Skeletal muscle tissue (tissue), 4 donors: Measurements from ENCODE around the gene MICAL2. TPM values are rescaled to one million over a fixed set of nuclear protein-coding genes. Genes with fewer than 3 reads are reported as not detected.

Experiments
- H3K27ac ChIP-seq: one replicate; pipeline ENCODE4 v1.7.0; 2013; ENCODE audit warnings: mild to moderate bottlenecking, low read depth, low read length, inconsistent platforms
- H3K27me3 ChIP-seq, 3 donors: one replicate each; pipeline ENCODE4 v1.7.0; 2013; ENCODE audit warnings: low read length in 3 of 3; ENCODE audit not compliant: control insufficient read depth in 3 of 3, insufficient read depth in 3 of 3
- H3K36me3 ChIP-seq, 3 donors: one replicate each; pipeline ENCODE4 v1.7.0; 2013; ENCODE audit warnings: low read length in 3 of 3; ENCODE audit not compliant: control insufficient read depth in 3 of 3, insufficient read depth in 3 of 3
- H3K4me1 ChIP-seq, 3 donors: one replicate each; pipeline ENCODE4 v1.7.0; 2013; ENCODE audit warnings: low read length in 3 of 3, mild to moderate bottlenecking in 3 of 3; ENCODE audit not compliant: control insufficient read depth in 3 of 3, insufficient read depth in 3 of 3
- H3K4me3 ChIP-seq, 3 donors: one replicate each; pipeline ENCODE4 v1.7.0; 2013; ENCODE audit warnings: low read length in 3 of 3
- H3K9ac ChIP-seq, 3 donors: one replicate each; pipeline ENCODE4 v1.7.0; 2013; ENCODE audit warnings: low read length in 3 of 3, mild to moderate bottlenecking in 3 of 3, moderate library complexity in 2 of 3, low read depth in 1 of 3
- H3K9me3 ChIP-seq, 3 donors: one replicate each; pipeline ENCODE4 v1.7.0; 2013; ENCODE audit warnings: low read length in 3 of 3; ENCODE audit not compliant: control insufficient read depth in 3 of 3
- total RNA-seq: library from RNA; depleted of rRNA; stranded (reverse); fragments of >200 nt; gene quantifications from one replicate; pipeline ENCODE4 v1.2.3, GENCODE V29; 2014
- donor health status: Osteomylitis.

The MICAL2 gene
- total RNA-seq, 1 donor from 2014 or later, result 35.5 TPM

GRCh38 chr11:12098601-12099000, 11.8 kb upstream of the MICAL2 start:
- Histone ChIP-seq H3K27me3 (peaks cover 9 to 37% (median 10%) of the 10 kb centered on the region in 3 donors), H3K27ac (no peak overlapping the region), H3K9ac (no peak overlapping the region), H3K4me1 (peaks cover 0 to 9% (median 5%) of the 10 kb centered on the region in 3 donors), H3K4me3 (no peak overlapping the region), H3K36me3 (no peaks in the 10 kb centered on the region), H3K9me3 (no peaks in the 10 kb centered on the region)

GRCh38 chr11:12099132-12099873, 11.1 kb upstream of the MICAL2 start:
- Histone ChIP-seq H3K27me3 (peaks cover 9 to 38% (median 10%) of the 10 kb centered on the region in 3 donors), H3K36me3 (no peaks in the 10 kb centered on the region), H3K4me3 (no peak overlapping the region), H3K27ac (no peak overlapping the region), H3K9ac (no peak overlapping the region), H3K4me1 (peaks cover 0 to 9% (median 5%) of the 10 kb centered on the region in 3 donors), H3K9me3 (no peaks in the 10 kb centered on the region)

- H3K9ac ChIP-seq, result no peak overlapping the region
- H3K36me3 ChIP-seq, result no peaks in the 10 kb centered on the region
- H3K27me3 ChIP-seq, result peaks cover 9 to 42% (median 10%) of the 10 kb centered on the region in 3 donors
- peaks cover 0 to 9% (median 5%) of the 10 kb centered on the region in 3 donors for H3K4me1 ChIP-seq
- H3K4me3 ChIP-seq, result no peak overlapping the region
- no peaks in the 10 kb centered on the region for H3K9me3 ChIP-seq
- no peak overlapping the region for H3K27ac ChIP-seq
Observed at GRCh38 chr11:12100429-12100828, 10.0 kb upstream of the MICAL2 start.

- Histone ChIP-seq H3K9me3 (no peaks in the 10 kb centered on the region), H3K9ac (no peak overlapping the region), H3K36me3 (no peaks in the 10 kb centered on the region), H3K27ac (no peak overlapping the region), H3K4me3 (no peak overlapping the region), H3K4me1 (peaks cover 0 to 9% (median 5%) of the 10 kb centered on the region in 3 donors), H3K27me3 (peaks cover 9 to 42% (median 10%) of the 10 kb centered on the region in 3 donors)
Observed at GRCh38 chr11:12100841-12101242, 9.5 kb upstream of the MICAL2 start.

- Histone ChIP-seq H3K27ac (no peak overlapping the region), H3K27me3 (peaks cover 9 to 39% (median 10%) of the 10 kb centered on the region in 3 donors), H3K4me1 (peaks cover 0 to 9% (median 5%) of the 10 kb centered on the region in 3 donors), H3K36me3 (no peaks in the 10 kb centered on the region), H3K9ac (no peak overlapping the region), H3K4me3 (no peak overlapping the region), H3K9me3 (no peaks in the 10 kb centered on the region)
Observed at GRCh38 chr11:12101318-12101717, 9.1 kb upstream of the MICAL2 start.

GRCh38 chr11:12102588-12103410, 7.6 kb upstream of the MICAL2 start:
- no peak overlapping the region for H3K27ac ChIP-seq
- peaks cover 9 to 39% (median 10%) of the 10 kb centered on the region in 3 donors for H3K27me3 ChIP-seq
- H3K9ac ChIP-seq, result no peak overlapping the region
- H3K4me3 ChIP-seq, result no peak overlapping the region
- H3K36me3 ChIP-seq, result no peaks in the 10 kb centered on the region
- no peaks in the 10 kb centered on the region for H3K9me3 ChIP-seq
- H3K4me1 ChIP-seq, result peaks cover 0 to 9% (median 5%) of the 10 kb centered on the region in 3 donors

GRCh38 chr11:12103411-12104225, 6.8 kb upstream of the MICAL2 start:
- Histone ChIP-seq H3K27me3 (peaks cover 6 to 31% (median 7%) of the 10 kb centered on the region in 3 donors), H3K36me3 (no peaks in the 10 kb centered on the region), H3K4me3 (no peak overlapping the region), H3K9me3 (no peaks in the 10 kb centered on the region), H3K27ac (no peak overlapping the region), H3K4me1 (peaks cover 0 to 9% (median 5%) of the 10 kb centered on the region in 3 donors), H3K9ac (no peak overlapping the region)

- H3K27me3 ChIP-seq, result peaks cover 4 to 15% (median 6%) of the 10 kb centered on the region in 3 donors
- no peak overlapping the region for H3K27ac ChIP-seq
- no peak overlapping the region for H3K4me3 ChIP-seq
- no peaks in the 10 kb centered on the region for H3K9me3 ChIP-seq
- H3K36me3 ChIP-seq, result no peaks in the 10 kb centered on the region
- peaks cover 5 to 14% (median 8%) of the 10 kb centered on the region in 3 donors for H3K4me1 ChIP-seq
- H3K9ac ChIP-seq, result no peak overlapping the region
Observed at GRCh38 chr11:12105471-12105870, 4.9 kb upstream of the MICAL2 start.

GRCh38 chr11:12106101-12106500, 4.3 kb upstream of the MICAL2 start:
- Histone ChIP-seq H3K9ac (no peak overlapping the region), H3K9me3 (no peaks in the 10 kb centered on the region), H3K27me3 (peaks cover 0 to 13% (median 4%) of the 10 kb centered on the region in 3 donors), H3K27ac (no peak overlapping the region), H3K4me3 (no peak overlapping the region), H3K36me3 (no peaks in the 10 kb centered on the region), H3K4me1 (peaks cover 9 to 13% (median 10%) of the 10 kb centered on the region in 3 donors)
